CD8-positive, alpha-beta memory T cell (primary cell): Measurements from ENCODE around the gene BBS4. TPM values are rescaled to one million over a fixed set of nuclear protein-coding genes. Genes with fewer than 3 reads are reported as not detected.

ENCODE experiments used
- CTCF ChIA-PET: fragments of 350-600 bp; sonication (Branson Sonifier 250); formaldehyde crosslinking; loops from one replicate; lab custom pipeline; 2021; ENCODE audit warnings: antibody characterized with exemption; lab: Charles Lee
- POLR2A ChIA-PET: fragments of 350-600 bp; sonication (Branson Sonifier 250); formaldehyde crosslinking; loops from one replicate; lab custom pipeline; 2021; ENCODE audit warnings: antibody characterized with exemption; lab: Charles Lee
- DNase-seq, 5 donors: peaks; one replicate each; pipeline versions ENCODE4 v3.0.0 to v3.0.0-alpha.2; 2020 to 2022; ENCODE audit warnings: mixed read lengths in 1 of 5
- H3K27ac ChIP-seq: one replicate; pipeline ENCODE4 v1.7.0; 2013; ENCODE audit warnings: low read depth, mild to moderate bottlenecking, low read length, moderate library complexity
- H3K27me3 ChIP-seq: 2 replicates; pipeline ENCODE4 v1.7.0; 2013; ENCODE audit warnings: low read length, mild to moderate bottlenecking; ENCODE audit not compliant: insufficient read depth, poor library complexity, severe bottlenecking
- H3K36me3 ChIP-seq: 2 replicates; pipeline ENCODE4 v1.7.0; 2013; ENCODE audit warnings: mild to moderate bottlenecking, low read length, moderate library complexity; ENCODE audit not compliant: insufficient read depth
- H3K4me1 ChIP-seq: 2 replicates; pipeline ENCODE4 v1.7.0; 2013; ENCODE audit warnings: mild to moderate bottlenecking, low read length, moderate library complexity; ENCODE audit not compliant: insufficient read depth
- H3K4me3 ChIP-seq: 2 replicates; pipeline ENCODE4 v1.7.0; 2013; ENCODE audit warnings: mild to moderate bottlenecking, low read length
- H3K9me3 ChIP-seq: 2 replicates; pipeline ENCODE4 v1.7.0; 2013; ENCODE audit warnings: mild to moderate bottlenecking, low read length
- H3K27ac Mint-ChIP-seq, 8 donors: one replicate each; pipeline ENCODE4 v1.8.0; 2020 to 2021; ENCODE audit warnings: mixed read lengths in 8 of 8, mild to moderate bottlenecking in 6 of 8, inconsistent platforms in 3 of 8, moderate library complexity in 3 of 8
- H3K27me3 Mint-ChIP-seq, 2 donors: one replicate each; pipeline ENCODE4 v1.8.0; 2020 to 2021; ENCODE audit warnings: mixed read lengths in 2 of 2, mild to moderate bottlenecking in 1 of 2, moderate library complexity in 1 of 2
- H3K36me3 Mint-ChIP-seq, 3 donors: one replicate each; pipeline ENCODE4 v1.8.0; 2020 to 2021; ENCODE audit warnings: mixed read lengths in 3 of 3, inconsistent platforms in 1 of 3, mild to moderate bottlenecking in 1 of 3
- H3K4me1 Mint-ChIP-seq, 3 donors: one replicate each; pipeline ENCODE4 v1.8.0; 2020 to 2021; ENCODE audit warnings: mixed read lengths in 3 of 3, inconsistent platforms in 1 of 3, mild to moderate bottlenecking in 1 of 3
- H3K4me3 Mint-ChIP-seq, 7 donors: one replicate each; pipeline ENCODE4 v1.8.0; 2020 to 2021; ENCODE audit warnings: mixed read lengths in 7 of 7, mild to moderate bottlenecking in 6 of 7, moderate library complexity in 4 of 7, inconsistent platforms in 2 of 7
- H3K9me3 Mint-ChIP-seq, 5 donors: one replicate each; pipeline ENCODE4 v1.8.0; 2020 to 2022; ENCODE audit warnings: mixed read lengths in 5 of 5, mild to moderate bottlenecking in 3 of 5, moderate library complexity in 2 of 5, inconsistent platforms in 1 of 5
- polyA plus RNA-seq: library from polyadenylated mRNA; unstranded; fragments of 300-500 nt; fragmentation: Illumina TruSeq; gene quantifications from one replicate; pipeline ENCODE4 v1.2.3, GENCODE V29; 2021
- total RNA-seq, 2 experiments: library from RNA; stranded (reverse); gene quantifications; one replicate each; pipeline ENCODE4 v1.2.3, GENCODE V29; 2021

Gene BBS4
- total and polyA plus RNA-seq, 3 experiments from 2014 or later, result 12.0 to 17.3 (median 12.4) TPM

GRCh38 chr15:72770673-72771328, 84.8 kb downstream of the BBS4 start:
- H3K27ac Mint-ChIP-seq, result peak overlapping the region in 5 of 8 donors; percentile 4 to 83 (median 25)
- H3K27me3 Mint-ChIP-seq, result no peaks in the 10 kb centered on the region
- H3K9me3 Mint-ChIP-seq, result peaks cover 3 to 14% (median 14%) of the 10 kb centered on the region in 5 donors
- peaks cover 30 to 92% (median 35%) of the 10 kb centered on the region in 3 donors for H3K36me3 Mint-ChIP-seq
- peaks cover 7% of the 10 kb centered on the region for H3K4me1 ChIP-seq
- peaks cover 14 to 29% (median 17%) of the 10 kb centered on the region in 3 donors for H3K4me1 Mint-ChIP-seq
- H3K27ac ChIP-seq, result no peak overlapping the region
- no peaks in the 10 kb centered on the region for H3K27me3 ChIP-seq
- ChIA-PET POLR2A (interaction anchor here (0.6 kb wide), 1 partner anchor 66 kb away, joined by 9 read pairs; no protein-coding TSS in a partner anchor), CTCF (no interaction called here)
- H3K9me3 ChIP-seq, result no peaks in the 10 kb centered on the region
- H3K4me3 Mint-ChIP-seq, result no peak overlapping the region
- H3K36me3 ChIP-seq, result peaks cover 35% of the 10 kb centered on the region
- no peak overlapping the region for H3K4me3 ChIP-seq
- DNase-seq, result no peak

GRCh38 chr15:72771329-72771725, 85.3 kb downstream of the BBS4 start:
- Mint-ChIP-seq H3K4me1 (peaks cover 18 to 35% (median 21%) of the 10 kb centered on the region in 3 donors), H3K9me3 (peaks cover 3 to 14% (median 14%) of the 10 kb centered on the region in 5 donors), H3K36me3 (peaks cover 30 to 91% (median 35%) of the 10 kb centered on the region in 3 donors), H3K27me3 (no peaks in the 10 kb centered on the region), H3K27ac (peak overlapping the region in 4 of 8 donors; percentile 7 to 51 (median 32)), H3K4me3 (no peak overlapping the region)
- H3K36me3 ChIP-seq, result peaks cover 34% of the 10 kb centered on the region
- H3K27ac ChIP-seq, result no peak overlapping the region
- no peaks in the 10 kb centered on the region for H3K27me3 ChIP-seq
- POLR2A ChIA-PET, result no interaction called here
- no peak overlapping the region for H3K4me3 ChIP-seq
- CTCF ChIA-PET, result no interaction called here
- H3K9me3 ChIP-seq, result no peaks in the 10 kb centered on the region
- no peak for DNase-seq
- peaks cover 8% of the 10 kb centered on the region for H3K4me1 ChIP-seq

DNA sequence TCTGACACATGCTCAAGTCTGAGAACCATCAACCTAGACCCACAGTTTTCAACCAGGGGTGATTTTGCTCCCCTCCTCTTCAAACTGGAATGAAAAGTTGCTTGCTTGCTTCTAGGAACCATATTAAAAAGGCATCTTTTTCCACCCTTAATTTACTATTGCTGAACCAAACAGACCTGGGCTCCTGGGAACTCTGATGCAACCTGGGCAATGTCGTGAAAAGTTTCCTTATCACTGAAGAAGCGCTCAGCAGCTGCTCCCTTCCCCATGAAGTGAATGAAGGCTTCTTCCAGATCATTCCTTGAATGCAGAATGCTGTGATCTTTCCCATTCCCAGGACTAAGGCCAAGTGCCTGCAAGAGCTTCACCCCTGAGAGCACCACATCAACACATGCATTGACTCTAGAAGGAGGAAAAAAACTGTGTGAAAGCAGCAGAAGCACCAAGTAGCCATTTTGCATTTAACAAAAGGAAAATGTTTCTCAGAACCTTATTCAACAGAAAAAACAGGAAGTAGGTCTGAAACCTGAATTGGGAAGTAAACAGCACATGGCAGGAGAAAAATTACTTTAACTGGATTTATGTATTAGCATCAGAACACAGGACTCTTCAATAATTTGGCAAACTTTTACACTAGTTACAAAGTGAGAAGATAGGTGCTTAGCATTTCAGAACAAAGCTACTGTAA, 88.8 kb downstream of the BBS4 start:
- ChIA-PET POLR2A (no interaction called here), CTCF (no interaction called here)

DNA sequence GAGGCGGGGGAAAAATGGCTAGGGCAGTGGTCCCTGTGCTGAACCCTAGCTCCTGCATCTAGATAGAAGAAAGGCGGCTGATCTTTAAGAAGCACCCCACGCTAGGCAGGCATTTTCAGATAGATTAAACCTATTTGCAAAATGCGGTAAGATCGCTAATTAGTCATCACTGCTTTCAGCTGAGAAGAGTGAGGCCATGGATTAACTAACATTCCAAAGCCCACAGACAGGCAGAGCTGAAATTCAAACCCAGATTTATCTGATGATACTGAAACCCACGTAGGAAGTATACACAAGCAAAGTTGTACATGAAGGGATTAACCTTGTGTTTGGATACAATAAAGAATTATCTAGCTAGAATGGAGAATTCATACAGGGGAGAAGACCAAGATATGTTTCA, 92.8 kb downstream of the BBS4 start:
- DNase-seq, result no peak
- H3K27ac ChIP-seq, result no peak overlapping the region
- no peaks in the 10 kb centered on the region for H3K36me3 ChIP-seq
- ChIA-PET POLR2A (interaction anchor here (0.7 kb wide), 2 partner anchors 39 to 71 kb away, joined by 5 to 7 read pairs; no protein-coding TSS in a partner anchor), CTCF (interaction anchor here (0.6 to 0.8 kb wide), 2 partner anchors 38 to 464 kb away, joined by 3 to 4 read pairs; no protein-coding TSS in a partner anchor)
- H3K4me1 Mint-ChIP-seq, result peaks cover 57 to 74% (median 62%) of the 10 kb centered on the region in 3 donors
- H3K27ac Mint-ChIP-seq, result peak overlapping the region in 4 of 8 donors; percentile 42 to 66 (median 55)
- peaks cover 32% of the 10 kb centered on the region for H3K4me1 ChIP-seq
- H3K27me3 ChIP-seq, result no peaks in the 10 kb centered on the region
- H3K36me3 Mint-ChIP-seq, result peaks cover 0 to 67% (median 22%) of the 10 kb centered on the region in 3 donors
- no peaks in the 10 kb centered on the region for H3K9me3 Mint-ChIP-seq
- H3K4me3 ChIP-seq, result no peak overlapping the region
- no peaks in the 10 kb centered on the region for H3K27me3 Mint-ChIP-seq
- no peaks in the 10 kb centered on the region for H3K9me3 ChIP-seq
- peak overlapping the region in 1 of 7 donors; percentile 53 for H3K4me3 Mint-ChIP-seq

More for the DNA sequence above, 88.8 kb downstream of the BBS4 start:
- H3K27ac ChIP-seq, result no peak overlapping the region
- H3K4me3 ChIP-seq, result no peak overlapping the region
- no peaks in the 10 kb centered on the region for H3K27me3 ChIP-seq
- Mint-ChIP-seq H3K4me1 (peaks cover 37 to 61% (median 46%) of the 10 kb centered on the region in 3 donors), H3K36me3 (peaks cover 3 to 83% (median 27%) of the 10 kb centered on the region in 3 donors), H3K9me3 (no peaks in the 10 kb centered on the region), H3K27me3 (no peaks in the 10 kb centered on the region), H3K4me3 (no peak overlapping the region), H3K27ac (peak overlapping the region in 3 of 8 donors; percentile 35 to 72 (median 66))
- peaks cover 8% of the 10 kb centered on the region for H3K4me1 ChIP-seq
- H3K36me3 ChIP-seq, result peaks cover 25% of the 10 kb centered on the region
- DNase-seq, result no peak
- H3K9me3 ChIP-seq, result no peaks in the 10 kb centered on the region

DNA sequence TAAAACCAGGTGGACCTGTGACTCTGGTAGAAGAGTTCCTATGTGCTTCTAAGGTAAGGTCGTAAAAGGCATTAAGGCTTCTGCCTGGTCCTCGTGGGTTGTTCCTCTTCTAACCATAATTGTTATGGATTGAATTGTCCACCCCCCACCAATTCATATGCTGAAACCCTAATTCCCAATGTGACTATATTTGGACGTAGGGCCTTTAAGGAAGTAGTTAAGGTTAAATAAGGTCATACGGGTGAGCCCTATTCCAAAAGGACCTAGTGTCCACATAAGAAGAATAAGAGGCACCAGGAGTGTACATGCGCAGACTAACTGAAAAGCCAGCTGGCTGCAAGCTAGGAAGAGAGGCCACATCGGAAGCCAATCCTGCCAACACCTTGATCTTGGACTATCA, 95.6 kb downstream of the BBS4 start:
- Histone ChIP-seq H3K27me3 (no peaks in the 10 kb centered on the region), H3K9me3 (no peaks in the 10 kb centered on the region), H3K4me1 (peaks cover 43% of the 10 kb centered on the region), H3K27ac (no peak overlapping the region), H3K36me3 (no peaks in the 10 kb centered on the region), H3K4me3 (no peak overlapping the region)
- H3K36me3 Mint-ChIP-seq, result peaks cover 0 to 46% (median 18%) of the 10 kb centered on the region in 3 donors
- peak overlapping the region; percentile 61 to 99 (median 70) for H3K4me3 Mint-ChIP-seq
- H3K27me3 Mint-ChIP-seq, result no peaks in the 10 kb centered on the region
- no peaks in the 10 kb centered on the region for H3K9me3 Mint-ChIP-seq
- peaks cover 68 to 76% (median 75%) of the 10 kb centered on the region in 3 donors for H3K4me1 Mint-ChIP-seq
- no peak for DNase-seq
- CTCF ChIA-PET, result no interaction called here
- POLR2A ChIA-PET, result no interaction called here
- H3K27ac Mint-ChIP-seq, result peak overlapping the region in 7 of 8 donors; percentile 24 to 100 (median 78)

- H3K4me1 ChIP-seq, result peaks cover 43% of the 10 kb centered on the region
- Mint-ChIP-seq H3K4me3 (peak overlapping the region; percentile 85 to 99 (median 94)), H3K9me3 (no peaks in the 10 kb centered on the region), H3K4me1 (peaks cover 71 to 80% (median 77%) of the 10 kb centered on the region in 3 donors), H3K36me3 (peaks cover 0 to 40% (median 18%) of the 10 kb centered on the region in 3 donors), H3K27me3 (no peaks in the 10 kb centered on the region), H3K27ac (peak overlapping the region; percentile 89 to 100 (median 98))
- H3K27ac ChIP-seq, result peak overlapping the region; percentile 95
- POLR2A ChIA-PET, result interaction anchor here (0.6 to 0.7 kb wide), 2 partner anchors 99 to 663 kb away, joined by 4 to 6 read pairs; no protein-coding TSS in a partner anchor
- H3K9me3 ChIP-seq, result no peaks in the 10 kb centered on the region
- H3K4me3 ChIP-seq, result peak overlapping the region; percentile 94
- CTCF ChIA-PET, result no interaction called here
- no peaks in the 10 kb centered on the region for H3K27me3 ChIP-seq
- DNase-seq, result no peak
- no peaks in the 10 kb centered on the region for H3K36me3 ChIP-seq
Observed at GRCh38 chr15:72782274-72783003, 96.4 kb downstream of the BBS4 start.

- Mint-ChIP-seq H3K36me3 (peaks cover 0 to 35% (median 15%) of the 10 kb centered on the region in 3 donors), H3K27me3 (no peaks in the 10 kb centered on the region), H3K9me3 (no peaks in the 10 kb centered on the region), H3K4me1 (peaks cover 72 to 83% (median 73%) of the 10 kb centered on the region in 3 donors), H3K4me3 (peak overlapping the region; percentile 85 to 99 (median 94)), H3K27ac (peak overlapping the region; percentile 92 to 100 (median 99))
- H3K4me3 ChIP-seq, result peak overlapping the region; percentile 94
- H3K9me3 ChIP-seq, result no peaks in the 10 kb centered on the region
- CTCF ChIA-PET, result no interaction called here
- POLR2A ChIA-PET, result interaction anchor here (0.6 to 1.2 kb wide), 5 partner anchors 15 to 662 kb away, joined by 3 to 6 read pairs (median 4); no protein-coding TSS in a partner anchor
- peak in 4 of 5 donors; percentile 10 to 52 (median 48) for DNase-seq
- no peaks in the 10 kb centered on the region for H3K36me3 ChIP-seq
- H3K27ac ChIP-seq, result peak overlapping the region; percentile 95
- peaks cover 43% of the 10 kb centered on the region for H3K4me1 ChIP-seq
- no peaks in the 10 kb centered on the region for H3K27me3 ChIP-seq
Observed at GRCh38 chr15:72783004-72783639, 97.1 kb downstream of the BBS4 start.
